ENCODE measurements around the gene C3. TPM values are rescaled to one million over a fixed set of nuclear protein-coding genes. Genes with fewer than 3 reads are reported as not detected.
A peak's percentile ranks its signal among the peaks of the same experiment; 100 is the strongest.
"Not testable (repeated sequence)": the region's sequence is repeated elsewhere in the genome, so short reads cannot be mapped to it uniquely, and the experiment has no call there.

The C3 gene
- total and polyA plus RNA-seq, 2 of the 13 experiments (the other 11 are each of a cell fraction or from before 2014, with no cell fraction given), result 1,455 to 6,272 TPM

DNA sequence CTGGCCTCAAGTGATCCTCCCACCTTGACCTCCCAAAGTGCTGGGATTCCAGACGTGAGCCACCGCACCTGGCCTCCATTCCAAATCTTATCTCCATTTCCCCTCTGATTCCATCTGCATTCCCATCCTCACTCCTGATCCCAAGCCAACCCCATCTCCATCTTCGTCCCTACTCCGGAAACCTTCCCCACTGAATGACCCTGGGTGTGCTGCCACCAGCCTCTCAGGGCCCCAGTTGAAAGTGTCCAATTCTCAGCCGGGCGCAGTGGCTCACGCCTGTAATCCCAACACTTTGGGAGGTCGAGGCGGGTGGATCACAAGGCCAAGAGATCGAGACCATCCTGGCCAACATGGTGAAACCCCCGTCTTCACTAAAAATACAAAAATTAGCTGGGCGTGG lies 11.5 kb downstream of the C3 start:
- CTCF ChIA-PET (ENCODE audit: low intra/inter-chr PET ratio, low total read pairs), result not testable (repeated sequence)
- peaks cover 70% of the 10 kb centered on the region for H4K20me1 ChIP-seq (ENCODE audit: insufficient read depth, low read length)

DNA sequence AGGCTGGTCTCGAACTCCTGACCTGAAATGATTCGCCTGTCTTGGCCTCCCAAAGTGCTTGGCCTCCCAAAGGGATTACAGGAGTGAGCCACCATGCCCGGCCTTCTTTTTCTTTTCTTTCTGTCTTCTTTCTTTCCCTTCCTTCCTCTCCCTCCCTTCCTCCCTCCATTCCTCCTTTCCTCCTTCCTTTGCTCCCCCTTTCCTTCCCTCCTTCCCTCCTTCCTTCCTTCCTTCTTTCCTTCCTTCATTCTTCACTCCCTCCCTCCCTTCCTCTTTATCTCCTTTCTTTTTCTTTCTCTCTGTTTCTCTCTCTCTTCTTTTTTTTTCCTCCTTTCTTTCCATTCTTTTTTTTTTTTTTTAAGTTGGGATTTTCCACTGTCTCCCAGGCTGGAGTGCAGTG lies 12.1 kb downstream of the C3 start:
- ChIA-PET CTCF (ENCODE audit: low intra/inter-chr PET ratio, low total read pairs) (no interaction called here), POLR2A (interaction anchor here (0.7 to 0.9 kb wide), 2 partner anchors 17 to 24 kb away, joined by 3 to 4 read pairs; no protein-coding TSS in a partner anchor)
- BruUV-seq (replicated peaks), result no TSS peak
- intact Hi-C loops (cut with micrococcal nuclease; ENCODE audit: unreplicated experiment) (no loop called here), in situ Hi-C loops (cut with HindIII; ENCODE audit: extremely low pct_ligation_motif_present, low pct_unique_long_range_greater_than_20kb) (no loop called here)
- no peaks in the 10 kb centered on the region for H3K79me2 ChIP-seq (ENCODE audit: insufficient read depth, low read length)
- ATAC-seq (no peak), DNase-seq (ENCODE audit: low spot score) (no peak), FAIRE-seq (no peak)
- TF ChIP-seq KLF11 (CRISPR knock-in tag; IDR thresholded peaks at IDR 0.05) (no peak), RELA (CRISPR knock-in tag; IDR thresholded peaks at IDR 0.05) (no peak), ZNF772 (CRISPR knock-in tag; IDR thresholded peaks at IDR 0.05) (no peak), ZNF12 (CRISPR knock-in tag; IDR thresholded peaks at IDR 0.05) (no peak), PCBP2 (optimal IDR thresholded peaks at IDR 0.05; ENCODE audit: low read depth, low read length, poor library complexity, severe bottlenecking) (peak; percentile 30), ASH2L (IDR thresholded peaks at IDR 0.05; ENCODE audit: insufficient read length, low read depth, low read length) (no peak), ZFP90 (CRISPR knock-in tag; IDR thresholded peaks at IDR 0.05; ENCODE audit: borderline replicate concordance) (no peak)
- TF ChIP-seq, protein P1, sequence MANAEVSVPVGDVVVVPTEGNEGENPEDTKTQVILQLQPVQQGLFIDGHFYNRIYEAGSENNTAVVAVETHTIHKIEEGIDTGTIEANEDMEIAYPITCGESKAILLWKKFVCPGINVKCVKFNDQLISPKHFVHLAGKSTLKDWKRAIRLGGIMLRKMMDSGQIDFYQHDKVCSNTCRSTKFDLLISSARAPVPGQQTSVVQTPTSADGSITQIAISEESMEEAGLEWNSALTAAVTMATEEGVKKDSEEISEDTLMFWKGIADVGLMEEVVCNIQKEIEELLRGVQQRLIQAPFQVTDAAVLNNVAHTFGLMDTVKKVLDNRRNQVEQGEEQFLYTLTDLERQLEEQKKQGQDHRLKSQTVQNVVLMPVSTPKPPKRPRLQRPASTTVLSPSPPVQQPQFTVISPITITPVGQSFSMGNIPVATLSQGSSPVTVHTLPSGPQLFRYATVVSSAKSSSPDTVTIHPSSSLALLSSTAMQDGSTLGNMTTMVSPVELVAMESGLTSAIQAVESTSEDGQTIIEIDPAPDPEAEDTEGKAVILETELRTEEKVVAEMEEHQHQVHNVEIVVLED (CRISPR knock-in tag; IDR thresholded peaks at IDR 0.05; ENCODE audit: borderline replicate concordance), result no peak
- TF ChIP-seq, protein P2, sequence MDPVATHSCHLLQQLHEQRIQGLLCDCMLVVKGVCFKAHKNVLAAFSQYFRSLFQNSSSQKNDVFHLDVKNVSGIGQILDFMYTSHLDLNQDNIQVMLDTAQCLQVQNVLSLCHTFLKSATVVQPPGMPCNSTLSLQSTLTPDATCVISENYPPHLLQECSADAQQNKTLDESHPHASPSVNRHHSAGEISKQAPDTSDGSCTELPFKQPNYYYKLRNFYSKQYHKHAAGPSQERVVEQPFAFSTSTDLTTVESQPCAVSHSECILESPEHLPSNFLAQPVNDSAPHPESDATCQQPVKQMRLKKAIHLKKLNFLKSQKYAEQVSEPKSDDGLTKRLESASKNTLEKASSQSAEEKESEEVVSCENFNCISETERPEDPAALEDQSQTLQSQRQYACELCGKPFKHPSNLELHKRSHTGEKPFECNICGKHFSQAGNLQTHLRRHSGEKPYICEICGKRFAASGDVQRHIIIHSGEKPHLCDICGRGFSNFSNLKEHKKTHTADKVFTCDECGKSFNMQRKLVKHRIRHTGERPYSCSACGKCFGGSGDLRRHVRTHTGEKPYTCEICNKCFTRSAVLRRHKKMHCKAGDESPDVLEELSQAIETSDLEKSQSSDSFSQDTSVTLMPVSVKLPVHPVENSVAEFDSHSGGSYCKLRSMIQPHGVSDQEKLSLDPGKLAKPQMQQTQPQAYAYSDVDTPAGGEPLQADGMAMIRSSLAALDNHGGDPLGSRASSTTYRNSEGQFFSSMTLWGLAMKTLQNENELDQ (CRISPR knock-in tag; IDR thresholded peaks at IDR 0.05; ENCODE audit: borderline replicate concordance), result no peak
- TF ChIP-seq, protein P3, sequence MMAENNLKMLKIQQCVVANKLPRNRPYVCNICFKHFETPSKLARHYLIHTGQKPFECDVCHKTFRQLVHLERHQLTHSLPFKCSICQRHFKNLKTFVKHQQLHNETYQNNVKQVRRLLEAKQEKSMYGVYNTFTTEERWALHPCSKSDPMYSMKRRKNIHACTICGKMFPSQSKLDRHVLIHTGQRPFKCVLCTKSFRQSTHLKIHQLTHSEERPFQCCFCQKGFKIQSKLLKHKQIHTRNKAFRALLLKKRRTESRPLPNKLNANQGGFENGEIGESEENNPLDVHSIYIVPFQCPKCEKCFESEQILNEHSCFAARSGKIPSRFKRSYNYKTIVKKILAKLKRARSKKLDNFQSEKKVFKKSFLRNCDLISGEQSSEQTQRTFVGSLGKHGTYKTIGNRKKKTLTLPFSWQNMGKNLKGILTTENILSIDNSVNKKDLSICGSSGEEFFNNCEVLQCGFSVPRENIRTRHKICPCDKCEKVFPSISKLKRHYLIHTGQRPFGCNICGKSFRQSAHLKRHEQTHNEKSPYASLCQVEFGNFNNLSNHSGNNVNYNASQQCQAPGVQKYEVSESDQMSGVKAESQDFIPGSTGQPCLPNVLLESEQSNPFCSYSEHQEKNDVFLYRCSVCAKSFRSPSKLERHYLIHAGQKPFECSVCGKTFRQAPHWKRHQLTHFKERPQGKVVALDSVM (CRISPR knock-in tag; IDR thresholded peaks at IDR 0.05), result peak; percentile 37; the same call in 1 of the 2 replicates
- H3K4me1 ChIP-seq (ENCODE audit: insufficient read depth, low read length), result 0 out of 2 replicates have a peak, but pooled peaks cover 23% of the 10 kb centered on the region
- H3K27ac ChIP-seq (ENCODE audit: extremely low read length, insufficient read depth, low read length), result no peak overlapping the region
- H3K9ac ChIP-seq (ENCODE audit: insufficient read depth, low read depth, low read length), result no peak overlapping the region
- no peak overlapping the region for H3K4me2 ChIP-seq (ENCODE audit: low read depth, low read length)
- no peaks in the 10 kb centered on the region for H3K27me3 ChIP-seq (ENCODE audit: control insufficient read depth in 1 of 2, insufficient read depth in 2 of 2, low read length in 2 of 2)
- H2AFZ ChIP-seq (ENCODE audit: low read length), result no peak overlapping the region
- H3K4me3 ChIP-seq (replicated peaks in 1 of 3; ENCODE audit: insufficient read depth in 1 of 3, low read depth in 2 of 3, low read length in 3 of 3), result no peak overlapping the region
- WGBS (ENCODE audit: low lambda C conversion rate), result 98% methylated on average over 3 of the region's 3 CpGs
- H3K36me3 ChIP-seq (replicated peaks in 1 of 2; ENCODE audit: control insufficient read depth in 1 of 2, insufficient read depth in 2 of 2, low read length in 2 of 2), result peaks cover 33 to 88% of the 10 kb centered on the region in 2 experiments
- H4K20me1 ChIP-seq (ENCODE audit: insufficient read depth, low read length), result peaks cover 74% of the 10 kb centered on the region
- no peaks in the 10 kb centered on the region for H3K9me3 ChIP-seq (ENCODE audit: low read length)

More for the DNA sequence above, 11.5 kb downstream of the C3 start:
- BruUV-seq (replicated peaks); in situ Hi-C loops (cut with HindIII; ENCODE audit: extremely low pct_ligation_motif_present, low pct_unique_long_range_greater_than_20kb); H2AFZ ChIP-seq (ENCODE audit: low read length); H3K27me3 ChIP-seq (ENCODE audit: control insufficient read depth in 1 of 2, insufficient read depth in 2 of 2, low read length in 2 of 2); H3K4me2 ChIP-seq (ENCODE audit: low read depth, low read length); H3K27ac ChIP-seq (ENCODE audit: extremely low read length, insufficient read depth, low read length); FAIRE-seq; H3K4me3 ChIP-seq (replicated peaks in 1 of 3; ENCODE audit: insufficient read depth in 1 of 3, low read depth in 2 of 3, low read length in 3 of 3); H3K79me2 ChIP-seq (ENCODE audit: insufficient read depth, low read length); H3K9me3 ChIP-seq (ENCODE audit: low read length); ATAC-seq; DNase-seq (ENCODE audit: low spot score); H3K9ac ChIP-seq (ENCODE audit: insufficient read depth, low read depth, low read length); intact Hi-C loops (cut with micrococcal nuclease; ENCODE audit: unreplicated experiment): not testable (repeated sequence)
- POLR2A ChIA-PET, result interaction anchor here (0.7 to 0.9 kb wide), 3 partner anchors 12 to 24 kb away, joined by 3 to 4 read pairs (median 3); partner anchors contain the start of gene C3
- peaks cover 33 to 83% of the 10 kb centered on the region in 2 experiments for H3K36me3 ChIP-seq (replicated peaks in 1 of 2; ENCODE audit: control insufficient read depth in 1 of 2, insufficient read depth in 2 of 2, low read length in 2 of 2)
- TF ChIP-seq POLR2G (IDR thresholded peaks at IDR 0.05; ENCODE audit: low read depth, low read length), result peak; percentile 38
- 97% methylated on average over 12 of the region's 12 CpGs for WGBS (ENCODE audit: low lambda C conversion rate)
- H3K4me1 ChIP-seq (ENCODE audit: insufficient read depth, low read length), result 0 out of 2 replicates have a peak, but pooled peaks cover 23% of the 10 kb centered on the region
